Measurements from ENCODE around the gene ITGB4. TPM values are rescaled to one million over a fixed set of nuclear protein-coding genes. Genes with fewer than 3 reads are reported as not detected.

ITGB4 gene
- total and polyA plus RNA-seq, 2 of the 13 experiments (the other 11 are each of a cell fraction or from before 2014, with no cell fraction given) = 6.9 to 14.5 TPM

- TF ChIP-seq MAFK (conservative IDR thresholded peaks at IDR 0.05 in 1 of 2, IDR thresholded peaks at IDR 0.05 in 1 of 2; ENCODE audit: low read length in 2 of 2) (no peak), ZNF335 (CRISPR knock-in tag; IDR thresholded peaks at IDR 0.05) (peak; percentile 16; the same call in 1 of the 2 replicates), ZBTB46 (CRISPR knock-in tag; IDR thresholded peaks at IDR 0.05; ENCODE audit: borderline replicate concordance) (no peak; the same call in 1 of the 2 replicates), ETS1 (CRISPR knock-in tag; IDR thresholded peaks at IDR 0.05) (no peak), MATR3 (CRISPR knock-in tag; IDR thresholded peaks at IDR 0.05) (no peak), CENPX (CRISPR knock-in tag; IDR thresholded peaks at IDR 0.05) (no peak), SOX5 (CRISPR knock-in tag; IDR thresholded peaks at IDR 0.05; ENCODE audit: borderline replicate concordance) (peak; percentile 48; the same call in 1 of the 2 replicates), IRF2 (CRISPR knock-in tag; IDR thresholded peaks at IDR 0.05) (peak; percentile 73), ZFP36 (IDR thresholded peaks at IDR 0.05; ENCODE audit: borderline replicate concordance, low read depth, low read length, partially characterized antibody) (no peak), HIVEP1 (CRISPR knock-in tag; IDR thresholded peaks at IDR 0.05) (0 out of 2 replicates have a peak, but pooled peaks have one; percentile 8), GMEB2 (CRISPR knock-in tag; IDR thresholded peaks at IDR 0.05; ENCODE audit: low read depth) (no peak; the same call in 1 of the 2 replicates), ZFP36L2 (CRISPR knock-in tag; IDR thresholded peaks at IDR 0.05) (no peak), ZNF569 (CRISPR knock-in tag; IDR thresholded peaks at IDR 0.05; ENCODE audit: borderline replicate concordance) (no peak), SIX4 (CRISPR knock-in tag; IDR thresholded peaks at IDR 0.05) (peak; percentile 8; the same call in 1 of the 2 replicates), FOXO4 (CRISPR knock-in tag; conservative IDR thresholded peaks at IDR 0.05) (no peak), FUBP1 (CRISPR knock-in tag; IDR thresholded peaks at IDR 0.05; ENCODE audit: borderline replicate concordance) (peak; percentile 8; the same call in 1 of the 2 replicates), BRCA1 (CRISPR knock-in tag; IDR thresholded peaks at IDR 0.05) (peak; percentile 49; the same call in 1 of the 2 replicates), ZNF362 (CRISPR knock-in tag; IDR thresholded peaks at IDR 0.05; ENCODE audit: borderline replicate concordance) (no peak), NKX3-1 (CRISPR knock-in tag; IDR thresholded peaks at IDR 0.05) (no peak), ZFY (CRISPR knock-in tag; IDR thresholded peaks at IDR 0.05) (no peak)
These were observed 42.6 kb downstream of the ITGB4 start (continued) for GRCh38 chr17:75763613-75764416.
